DOHH2 (cell line): ENCODE data around the gene XCL1.

ENCODE experiments used
- H3F3A ChIP-seq: fragments of 200-600 bp; sonication (generic), shearing (Covaris generic); 2 replicates; pipeline ENCODE4 v1.6.0; 2016; ENCODE audit warnings: antibody characterized with exemption, mild to moderate bottlenecking; ENCODE audit not compliant: control insufficient read depth, insufficient read depth
- H3K27ac ChIP-seq: fragments of 200-600 bp; sonication (generic); 2 replicates; pipeline ENCODE4 v1.5.1; 2014; ENCODE audit warnings: low read depth, mild to moderate bottlenecking, low read length, moderate library complexity
- H3K27me3 ChIP-seq: fragments of 200-600 bp; sonication (generic); 2 replicates; pipeline ENCODE4 v1.6.1; 2014; ENCODE audit warnings: mild to moderate bottlenecking, low read length, mixed read lengths; ENCODE audit not compliant: control insufficient read depth
- H3K36me3 ChIP-seq: fragments of 200-600 bp; sonication (generic); 2 replicates; pipeline ENCODE4 v1.6.1; 2014; ENCODE audit warnings: mild to moderate bottlenecking, low read length, moderate library complexity, mixed read lengths; ENCODE audit not compliant: control insufficient read depth
- H3K4me1 ChIP-seq: fragments of 200-600 bp; sonication (generic); 2 replicates; pipeline ENCODE4 v1.6.1; 2014; ENCODE audit warnings: mild to moderate bottlenecking, low read length, mixed read lengths; ENCODE audit not compliant: control insufficient read depth
- H3K4me2 ChIP-seq: fragments of 200-600 bp; sonication (generic); 2 replicates; pipeline ENCODE4 v1.6.0; 2014; ENCODE audit warnings: mild to moderate bottlenecking, low read length, moderate library complexity
- H3K4me3 ChIP-seq: fragments of 200-600 bp; sonication (generic); 2 replicates; pipeline ENCODE4 v1.5.1; 2014; ENCODE audit warnings: mild to moderate bottlenecking, low read length, mixed read lengths
- H3K79me2 ChIP-seq: fragments of 200-600 bp; sonication (generic); 2 replicates; pipeline ENCODE4 v1.6.1; 2014; ENCODE audit warnings: mild to moderate bottlenecking, low read length, mixed read lengths; ENCODE audit not compliant: control insufficient read depth
- H3K9me2 ChIP-seq: fragments of 200-600 bp; sonication (generic); replicated peaks from 2 replicates; pipeline ENCODE4 v1.6.1; 2014; ENCODE audit warnings: mild to moderate bottlenecking, low read length, mixed read lengths; ENCODE audit not compliant: control insufficient read depth
- H3K9me3 ChIP-seq: fragments of 200-600 bp; sonication (generic); 2 replicates; pipeline ENCODE4 v1.6.1; 2014; ENCODE audit warnings: antibody characterized with exemption, low read length, mixed read lengths; ENCODE audit not compliant: control insufficient read depth, insufficient read depth
- H4K20me1 ChIP-seq: fragments of 200-600 bp; sonication (generic); 2 replicates; pipeline ENCODE4 v1.6.0; 2014; ENCODE audit warnings: low read depth, mild to moderate bottlenecking, antibody characterized with exemption, low read length, moderate library complexity; ENCODE audit not compliant: control insufficient read depth, insufficient read depth
- EZH2phosphoT487 ChIP-seq: fragments of 200-600 bp; sonication (generic); IDR thresholded peaks from 2 replicates; pipeline ENCODE4 v1.6.1; 2017; ENCODE audit warnings: borderline replicate concordance, mild to moderate bottlenecking, antibody characterized with exemption, low read length, moderate library complexity, mixed read lengths
- TF ChIP-seq, protein P1 (sequence below): fragments of 200-600 bp; sonication (generic); IDR thresholded peaks from one replicate; pipeline ENCODE4 v1.5.1; 2014; ENCODE audit warnings: antibody characterized with exemption, mild to moderate bottlenecking, low read depth, low read length; ENCODE audit not compliant: poor library complexity, severe bottlenecking

The XCL1 gene

DNA sequence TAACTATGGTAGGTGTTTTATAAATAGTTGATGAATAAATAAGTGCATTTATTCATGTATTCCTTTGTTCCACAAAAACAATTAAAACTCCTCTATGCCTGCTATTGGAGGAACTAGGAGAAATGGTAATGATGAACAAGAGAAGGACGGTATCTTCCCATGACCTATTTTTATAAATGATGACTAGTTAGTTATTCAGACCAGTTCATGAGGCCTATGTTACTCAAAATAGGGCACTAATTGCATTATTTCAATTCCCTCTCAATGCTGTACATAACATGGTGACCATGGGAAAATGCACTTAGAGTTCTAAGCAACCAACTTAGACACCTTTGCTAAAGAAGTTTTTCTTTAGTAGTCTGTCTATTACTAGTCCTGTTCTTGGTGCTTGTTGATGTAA lies 53.1 kb downstream of the XCL1 start:
- H3K36me3 ChIP-seq, result no peaks in the 10 kb centered on the region
- H4K20me1 ChIP-seq, result no peaks in the 10 kb centered on the region
- H3F3A ChIP-seq, result no peaks in the 10 kb centered on the region

More for the DNA sequence above, 53.1 kb downstream of the XCL1 start:
- Histone ChIP-seq H3K4me1 (no peaks in the 10 kb centered on the region), H3K4me3 (no peak overlapping the region), H3K9me3 (no peaks in the 10 kb centered on the region), H3K27ac (no peak overlapping the region), H3K27me3 (no peaks in the 10 kb centered on the region), H3K79me2 (no peaks in the 10 kb centered on the region), H3K4me2 (no peak overlapping the region), H3K9me2 (no peaks in the 10 kb centered on the region)
- TF ChIP-seq, protein P1, sequence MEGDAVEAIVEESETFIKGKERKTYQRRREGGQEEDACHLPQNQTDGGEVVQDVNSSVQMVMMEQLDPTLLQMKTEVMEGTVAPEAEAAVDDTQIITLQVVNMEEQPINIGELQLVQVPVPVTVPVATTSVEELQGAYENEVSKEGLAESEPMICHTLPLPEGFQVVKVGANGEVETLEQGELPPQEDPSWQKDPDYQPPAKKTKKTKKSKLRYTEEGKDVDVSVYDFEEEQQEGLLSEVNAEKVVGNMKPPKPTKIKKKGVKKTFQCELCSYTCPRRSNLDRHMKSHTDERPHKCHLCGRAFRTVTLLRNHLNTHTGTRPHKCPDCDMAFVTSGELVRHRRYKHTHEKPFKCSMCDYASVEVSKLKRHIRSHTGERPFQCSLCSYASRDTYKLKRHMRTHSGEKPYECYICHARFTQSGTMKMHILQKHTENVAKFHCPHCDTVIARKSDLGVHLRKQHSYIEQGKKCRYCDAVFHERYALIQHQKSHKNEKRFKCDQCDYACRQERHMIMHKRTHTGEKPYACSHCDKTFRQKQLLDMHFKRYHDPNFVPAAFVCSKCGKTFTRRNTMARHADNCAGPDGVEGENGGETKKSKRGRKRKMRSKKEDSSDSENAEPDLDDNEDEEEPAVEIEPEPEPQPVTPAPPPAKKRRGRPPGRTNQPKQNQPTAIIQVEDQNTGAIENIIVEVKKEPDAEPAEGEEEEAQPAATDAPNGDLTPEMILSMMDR, result no peak
- no peak for TF ChIP-seq EZH2phosphoT487
